GM19438 (cell line): ENCODE results near the gene TMEM170A.

Experiments
- ATAC-seq: cut with Tn5 transposase; IDR thresholded peaks from one replicate; pipeline ENCODE4 v1.9.1; 2021; ENCODE audit warnings: low read depth; ENCODE audit not compliant: unreplicated experiment

The TMEM170A gene

DNA sequence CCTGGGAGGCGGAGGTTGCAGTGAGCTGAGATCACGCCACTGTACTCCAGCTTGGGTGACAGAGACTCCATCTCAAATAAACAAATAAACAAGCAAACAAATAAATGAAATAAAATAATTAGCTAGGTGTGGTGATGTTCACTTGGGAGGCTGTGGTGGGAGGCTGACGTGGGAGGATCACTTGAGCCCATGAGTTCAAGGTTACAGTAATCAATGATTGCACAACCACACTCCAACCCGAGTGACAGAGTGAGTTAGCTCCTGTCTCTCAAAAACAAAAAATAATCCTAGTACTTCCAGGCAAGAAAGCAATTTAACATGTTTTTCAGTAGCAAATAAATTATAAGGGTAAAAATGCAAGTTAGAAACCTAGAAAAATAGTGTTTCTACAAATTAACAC lies 57.5 kb downstream of the TMEM170A start:
- no peak for ATAC-seq

DNA sequence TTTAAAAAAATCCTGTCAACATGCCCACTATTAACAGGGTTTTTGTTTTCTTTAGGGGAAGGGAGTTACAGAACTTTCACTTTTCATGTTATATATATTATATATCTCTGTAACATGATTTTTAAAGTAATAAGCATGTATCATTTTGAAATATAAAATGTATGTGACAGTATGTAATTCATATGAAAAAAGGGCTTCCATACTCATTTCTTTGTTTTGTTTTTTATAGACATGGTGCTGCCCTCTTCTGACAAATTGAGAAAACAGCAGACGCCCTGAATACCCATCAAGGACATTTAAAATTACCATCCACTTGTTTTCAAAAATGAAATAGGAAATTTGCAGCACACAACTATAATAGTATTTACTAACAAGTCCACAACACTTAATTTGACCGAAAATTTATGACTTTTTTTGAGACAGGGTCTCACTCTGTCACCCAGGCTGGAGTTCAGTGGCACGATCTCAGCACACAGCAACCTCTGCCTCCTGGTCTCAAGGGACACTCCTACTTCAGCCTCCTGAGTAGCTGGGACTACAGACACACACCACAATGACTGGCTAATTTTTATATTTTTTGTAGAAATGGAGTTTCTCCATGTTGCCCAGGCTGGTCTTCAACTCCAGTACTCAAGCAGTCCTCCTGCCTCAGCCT lies 61.5 kb downstream of the TMEM170A start:
- no peak for ATAC-seq

GRCh38 chr16:75402159-75402820 lies 62.2 kb downstream of the TMEM170A start:
- ATAC-seq = no peak

GRCh38 chr16:75401691-75402090 lies 62.8 kb downstream of the TMEM170A start:
- ATAC-seq = no peak

- ATAC-seq = no peak
Observed at GRCh38 chr16:75398333-75398732, 66.2 kb downstream of the TMEM170A start.

DNA sequence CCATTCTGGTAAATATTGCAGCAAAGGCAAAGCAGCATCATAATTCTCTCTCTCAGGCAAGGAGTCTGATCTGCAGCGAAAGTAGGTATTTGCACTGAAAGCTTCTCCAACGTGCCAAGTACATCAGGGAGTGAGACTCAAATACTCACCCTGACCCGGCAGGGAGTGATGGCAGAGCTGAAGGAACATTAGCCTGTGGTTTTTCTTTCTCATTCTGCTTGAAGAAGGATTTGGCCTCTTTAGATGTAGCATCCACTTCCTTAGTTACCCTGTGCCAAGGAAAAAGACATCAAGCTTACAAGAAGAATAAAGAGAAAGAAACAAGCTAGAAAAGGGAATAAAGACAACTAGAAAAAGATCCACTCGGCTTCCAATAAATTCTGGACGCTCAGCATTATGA lies 69.5 kb downstream of the TMEM170A start:
- ATAC-seq = no peak
